GM11168 (cell line): ENCODE data around the gene TMEM238.

ENCODE experiments used
- in situ Hi-C: fragments of 300-500 bp; cut with MboI; formaldehyde crosslinking; loops from one replicate; pipeline ENCODE4 v1.12.0; 2022; ENCODE audit warnings: low sequenced_read_pairs; ENCODE audit not compliant: unreplicated experiment

TMEM238 gene

GRCh38 chr19:55383279-55384130 lies 587 bp downstream of the TMEM238 start:
- in situ Hi-C loops, result no loop called here

- in situ Hi-C loops, result no loop called here
These were observed 1.5 kb downstream of the TMEM238 start for GRCh38 chr19:55382522-55383054.

DNA sequence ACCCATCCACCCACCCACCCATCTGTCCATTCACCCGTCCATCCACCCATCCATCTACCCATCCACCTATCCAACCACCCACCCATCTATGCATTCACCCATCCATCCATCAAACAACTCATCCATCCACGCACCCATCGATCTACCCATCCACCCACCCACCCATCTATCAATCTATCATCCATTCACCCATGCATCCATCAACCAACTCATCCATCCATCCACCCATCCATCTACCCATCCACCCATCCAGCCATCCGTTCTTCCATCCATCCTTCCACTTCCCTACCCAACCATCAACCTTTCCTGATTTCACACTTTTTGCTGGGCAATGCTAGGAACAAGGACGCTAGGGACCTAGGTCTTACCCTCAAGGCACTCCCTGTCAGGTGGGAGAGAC lies 2.1 kb downstream of the TMEM238 start:
- in situ Hi-C loops, result no loop called here

DNA sequence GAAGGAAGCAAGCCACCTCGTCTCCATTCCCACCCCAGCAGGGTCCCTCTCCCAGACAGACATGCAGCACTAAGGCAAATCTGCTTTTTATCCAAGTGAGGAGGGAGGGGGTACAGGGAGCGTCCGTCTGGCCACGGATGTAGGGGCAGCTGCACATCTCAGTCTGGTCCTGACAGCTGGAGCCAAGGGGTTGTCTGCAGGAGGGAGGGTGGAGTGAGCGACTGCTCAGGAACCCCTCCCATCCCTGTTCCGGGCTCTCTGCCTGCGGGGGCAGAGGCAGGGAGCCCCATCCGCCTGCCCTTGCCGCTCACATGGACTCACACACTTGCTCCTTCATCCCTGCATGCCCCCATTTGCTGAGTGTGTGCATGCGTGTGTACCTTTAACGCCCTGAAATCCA lies 4.9 kb downstream of the TMEM238 start:
- in situ Hi-C loops, result loop anchor here (5.0 kb wide), 1 partner anchor 37 kb away; no protein-coding TSS in a partner anchor

DNA sequence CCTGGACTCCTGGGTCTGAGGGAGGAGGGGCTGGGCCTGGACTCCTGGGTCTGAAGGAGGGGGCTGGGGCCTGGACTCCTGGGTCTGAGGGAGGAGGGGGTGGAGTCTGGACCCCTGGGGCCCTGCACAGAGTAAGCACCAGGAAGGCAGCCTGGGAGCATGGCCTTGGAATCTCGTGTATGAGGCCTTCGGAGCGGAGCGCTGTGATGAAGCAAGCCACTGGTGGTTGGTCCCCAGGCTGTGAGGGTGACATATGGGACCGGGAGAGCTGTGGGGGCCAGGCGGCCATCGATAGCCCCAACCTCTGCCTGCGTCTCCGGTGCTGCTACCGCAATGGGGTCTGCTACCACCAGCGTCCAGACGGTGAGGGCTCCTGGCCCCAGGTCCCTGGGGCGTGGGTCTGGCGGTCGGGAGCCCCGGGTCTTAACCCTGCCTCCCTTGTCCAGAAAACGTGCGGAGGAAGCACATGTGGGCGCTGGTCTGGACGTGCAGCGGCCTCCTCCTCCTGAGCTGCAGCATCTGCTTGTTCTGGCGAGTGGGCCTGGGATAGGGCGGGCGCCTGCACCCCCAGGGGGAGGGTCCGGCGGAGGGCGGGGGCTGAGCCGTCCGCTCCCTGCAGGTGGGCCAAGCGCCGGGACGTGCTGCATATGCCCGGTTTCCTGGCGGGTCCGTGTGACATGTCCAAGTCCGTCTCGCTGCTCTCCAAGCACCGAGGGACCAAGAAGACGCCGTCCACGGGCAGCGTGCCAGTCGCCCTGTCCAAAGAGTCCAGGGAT lies 6.5 kb downstream of the TMEM238 start:
- in situ Hi-C loops, result loop anchor here (5.0 kb wide), 1 partner anchor 35 kb away; no protein-coding TSS in a partner anchor

DNA sequence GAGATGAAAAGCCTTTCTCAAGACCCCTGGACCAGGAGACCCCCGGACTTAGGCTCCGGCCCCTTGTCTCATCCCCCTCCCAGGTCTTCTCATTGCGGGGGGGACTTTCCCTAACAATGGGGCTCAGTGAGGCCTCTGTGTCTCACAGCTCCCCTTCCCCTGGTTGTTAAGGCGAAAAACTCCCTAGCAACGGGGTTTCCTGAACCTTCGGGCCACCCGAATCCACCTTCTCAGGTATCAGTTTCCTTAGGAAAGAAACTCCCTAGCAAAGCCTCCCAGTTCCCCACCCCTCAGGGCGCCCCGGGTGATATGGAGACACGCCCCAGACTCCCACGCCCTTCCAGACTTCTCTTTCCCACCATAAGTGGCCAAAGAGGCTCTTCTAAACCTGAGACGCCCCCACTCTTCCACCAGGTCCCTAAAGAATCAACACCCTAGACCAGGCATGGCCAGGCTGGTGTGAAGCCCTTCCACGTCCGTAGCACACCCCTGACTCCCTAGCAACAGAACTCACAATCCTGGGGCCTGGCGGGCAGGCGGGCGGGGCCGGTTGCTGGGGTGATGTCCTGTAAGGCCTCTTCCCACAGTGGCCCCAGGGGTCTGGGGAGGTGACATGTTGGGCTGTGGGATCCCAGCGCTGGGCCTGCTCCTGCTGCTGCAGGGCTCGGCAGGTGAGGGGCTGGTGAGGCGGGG lies 7.7 kb downstream of the TMEM238 start, which contains the start of gene TMEM190:
TMEM190 (plus strand) TSS at position 586 of the 693 bp plus-strand sequence; CDS start at position 614, 28 bp downstream.
- in situ Hi-C loops, result loop anchor here (5.0 kb wide), 1 partner anchor 34 kb away; no protein-coding TSS in a partner anchor

- in situ Hi-C loops, result no loop called here
These were observed 9.9 kb downstream of the TMEM238 start for GRCh38 chr19:55373993-55374757.

- in situ Hi-C loops, result no loop called here
These were observed 10.6 kb downstream of the TMEM238 start for GRCh38 chr19:55373306-55373992.

DNA sequence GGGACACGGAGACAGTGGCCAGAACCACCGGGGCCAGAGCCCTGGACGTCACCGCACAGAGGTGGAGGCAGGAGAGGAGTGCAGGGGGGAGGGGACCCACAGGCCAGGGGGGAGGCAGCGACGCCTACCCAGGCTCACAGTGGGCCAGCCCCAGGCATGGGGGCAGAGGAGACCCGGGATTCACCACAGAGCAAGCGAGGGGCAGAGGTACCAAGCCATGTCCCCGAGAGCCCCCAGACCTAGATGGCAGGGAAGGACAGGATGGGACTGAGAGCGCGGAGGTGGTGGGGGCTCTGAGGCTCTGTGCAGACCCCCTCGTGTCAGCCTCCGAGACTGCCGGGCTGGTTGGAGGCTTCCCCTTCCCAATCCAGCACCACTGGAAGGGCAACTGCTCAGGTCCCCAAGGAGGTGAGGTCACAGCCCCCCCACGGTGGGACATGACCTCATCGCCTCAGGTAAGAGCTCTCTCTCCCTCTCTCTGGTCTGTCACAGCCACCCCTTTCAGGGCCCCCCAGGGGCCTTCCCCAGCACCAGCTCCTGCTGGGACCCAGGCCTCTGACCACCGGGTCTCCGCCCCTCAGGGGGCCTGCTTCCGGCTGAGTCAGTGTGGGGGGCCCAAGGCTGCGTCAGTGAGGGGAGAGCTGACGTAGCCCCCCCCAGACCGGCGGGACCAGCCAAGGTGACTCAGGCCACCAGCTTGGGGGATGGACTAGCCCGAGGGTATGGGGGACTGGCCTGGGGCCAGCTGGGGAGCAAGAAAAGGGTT lies 11.6 kb downstream of the TMEM238 start:
- in situ Hi-C loops, result no loop called here

DNA sequence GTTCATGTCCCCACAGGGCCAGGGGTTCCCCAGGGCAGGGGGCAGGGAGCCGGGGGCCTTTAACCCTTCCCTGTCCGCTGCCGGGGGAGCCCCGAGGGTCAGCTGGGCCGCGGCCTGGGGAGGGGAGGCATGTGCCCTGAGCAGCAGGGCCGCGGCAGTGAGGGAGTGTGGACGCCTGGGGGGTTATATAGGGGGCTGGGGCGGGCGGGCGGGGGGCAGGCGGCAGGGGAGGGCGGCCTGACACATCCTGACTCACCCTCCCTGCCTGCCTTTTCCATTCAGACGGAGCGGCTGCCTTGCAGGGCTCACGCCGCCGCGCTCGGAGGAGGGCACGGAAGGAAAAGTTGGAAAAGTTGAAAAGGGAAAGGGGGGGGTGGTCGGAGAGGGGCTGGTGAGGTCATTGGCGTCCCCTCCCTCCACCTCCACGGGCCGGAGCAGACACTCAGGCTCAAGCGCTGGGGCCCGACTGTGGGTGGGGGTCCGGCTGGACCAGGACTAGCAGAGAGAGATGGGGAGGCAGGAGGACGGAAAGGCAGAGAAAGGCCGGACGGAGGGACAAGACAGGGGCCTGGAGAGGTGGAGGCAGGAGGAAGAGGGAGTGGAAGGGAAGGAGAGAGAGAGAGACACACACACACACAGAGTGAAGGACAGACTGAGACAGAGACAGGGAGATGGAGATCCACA lies 13.6 kb downstream of the TMEM238 start, which contains the start of gene IL11:
IL11 (minus strand) TSS at position 159 of the 684 bp plus-strand sequence; CDS start at position 6, 153 bp downstream.
- in situ Hi-C loops, result no loop called here

GRCh38 chr19:55369653-55370304 lies 14.3 kb downstream of the TMEM238 start:
- in situ Hi-C loops, result no loop called here

DNA sequence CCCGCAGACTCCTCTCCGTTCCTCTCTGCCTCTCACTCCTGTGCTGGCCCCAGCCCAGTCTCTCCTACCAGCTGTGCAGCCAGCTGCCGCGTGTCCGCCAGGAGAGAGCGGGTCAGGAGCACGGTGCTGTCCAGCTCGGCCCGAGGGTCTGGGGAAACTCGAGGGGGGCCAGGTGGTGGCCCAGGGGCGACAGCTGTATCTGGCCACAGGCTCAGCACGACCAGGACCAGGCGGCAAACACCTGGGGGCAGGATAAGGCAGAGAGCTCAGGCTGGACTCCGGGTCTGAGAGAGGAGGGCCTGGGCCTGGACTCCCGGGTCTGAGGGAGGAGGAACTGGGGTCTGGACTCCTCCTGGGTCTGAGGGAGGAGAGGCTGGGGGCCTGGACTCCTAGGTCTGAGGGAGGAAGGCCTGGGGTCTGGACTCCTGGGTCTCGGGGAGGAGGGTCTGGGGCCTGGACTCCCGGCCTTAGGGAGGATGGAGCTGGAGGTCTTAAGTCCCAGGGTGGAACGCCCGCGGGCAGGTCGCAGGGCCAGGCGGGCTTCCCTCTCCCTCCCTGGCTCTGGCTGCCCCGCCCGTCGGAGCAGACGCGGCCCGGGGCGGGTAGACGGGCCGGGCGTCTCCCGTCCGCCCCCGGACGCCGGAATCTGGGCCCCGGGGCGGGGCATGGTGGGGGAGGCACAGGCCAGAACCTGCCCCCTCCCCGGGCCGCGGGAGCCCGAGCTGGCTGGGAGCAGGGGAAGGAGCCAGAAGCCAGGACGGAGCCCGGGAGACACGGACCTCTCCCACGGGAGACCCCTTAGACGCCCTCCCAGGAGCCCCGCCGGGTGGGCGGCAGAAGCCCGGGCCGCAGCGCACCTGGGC lies 15.2 kb downstream of the TMEM238 start:
- in situ Hi-C loops, result no loop called here

DNA sequence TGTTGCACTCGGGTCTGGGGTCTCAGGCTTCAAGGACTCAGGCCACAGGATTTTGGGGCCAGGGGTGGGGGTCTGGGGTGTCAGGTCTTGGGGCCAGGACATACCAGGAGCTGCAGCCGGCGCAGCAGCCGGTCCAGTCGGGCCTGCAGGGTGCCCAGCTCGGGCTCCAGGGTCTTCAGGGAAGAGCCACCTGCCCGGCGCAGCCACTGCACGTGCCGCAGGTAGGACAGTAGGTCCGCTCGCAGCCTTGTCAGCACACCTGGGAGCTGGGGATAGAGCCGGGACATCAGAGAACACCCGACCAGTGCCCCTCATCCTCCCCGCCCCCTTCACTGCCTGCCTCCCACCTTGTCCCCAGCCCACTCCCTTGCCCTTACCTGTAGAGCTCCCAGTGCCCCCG lies 16.0 kb downstream of the TMEM238 start:
- in situ Hi-C loops, result no loop called here

- in situ Hi-C loops, result no loop called here
These were observed 17.3 kb downstream of the TMEM238 start for GRCh38 chr19:55366790-55367189.

- in situ Hi-C loops, result no loop called here
These were observed 18.1 kb downstream of the TMEM238 start for GRCh38 chr19:55365964-55366363.

- in situ Hi-C loops, result no loop called here
These were observed 18.8 kb downstream of the TMEM238 start for GRCh38 chr19:55365245-55365644.
